Central memory CD8-positive, alpha-beta T cell (primary cell): ENCODE data around the gene RPS6KA2.
A peak's percentile ranks its signal among the peaks of the same experiment; 100 is the strongest.

ENCODE experiments used
- ATAC-seq: fragments of 150-1000 bp; cut with Tn5 transposase; replicated peaks from 2 replicates; pipeline ENCODE4 v1.10.0; 2022; ENCODE audit warnings: mild to moderate bottlenecking, moderate FRiP score, moderate number of reproducible peaks; ENCODE audit not compliant: poor library complexity, severe bottlenecking; ENCODE audit errors: extremely low read depth
- DNase-seq, 2 donors: peaks; one replicate each; pipeline ENCODE4 v3.0.0; 2021; ENCODE audit warnings: low spot score in 2 of 2
- H3K27ac Mint-ChIP-seq: one replicate; pipeline ENCODE4 v1.8.0; 2022; ENCODE audit warnings: low read depth, mild to moderate bottlenecking, moderate library complexity, mixed read lengths
- H3K27me3 Mint-ChIP-seq: one replicate; pipeline ENCODE4 v1.8.0; 2022; ENCODE audit warnings: mixed read lengths
- H3K36me3 Mint-ChIP-seq: one replicate; pipeline ENCODE4 v1.8.0; 2022; ENCODE audit warnings: mild to moderate bottlenecking, moderate library complexity, mixed read lengths; ENCODE audit not compliant: insufficient read depth
- H3K4me1 Mint-ChIP-seq: one replicate; pipeline ENCODE4 v1.8.0; 2022; ENCODE audit warnings: mixed read lengths
- H3K4me3 Mint-ChIP-seq: one replicate; pipeline ENCODE4 v1.8.0; 2022; ENCODE audit warnings: mild to moderate bottlenecking, moderate library complexity, mixed read lengths
- H3K9me3 Mint-ChIP-seq: one replicate; pipeline ENCODE4 v1.8.0; 2022; ENCODE audit warnings: mixed read lengths

RPS6KA2 gene

DNA sequence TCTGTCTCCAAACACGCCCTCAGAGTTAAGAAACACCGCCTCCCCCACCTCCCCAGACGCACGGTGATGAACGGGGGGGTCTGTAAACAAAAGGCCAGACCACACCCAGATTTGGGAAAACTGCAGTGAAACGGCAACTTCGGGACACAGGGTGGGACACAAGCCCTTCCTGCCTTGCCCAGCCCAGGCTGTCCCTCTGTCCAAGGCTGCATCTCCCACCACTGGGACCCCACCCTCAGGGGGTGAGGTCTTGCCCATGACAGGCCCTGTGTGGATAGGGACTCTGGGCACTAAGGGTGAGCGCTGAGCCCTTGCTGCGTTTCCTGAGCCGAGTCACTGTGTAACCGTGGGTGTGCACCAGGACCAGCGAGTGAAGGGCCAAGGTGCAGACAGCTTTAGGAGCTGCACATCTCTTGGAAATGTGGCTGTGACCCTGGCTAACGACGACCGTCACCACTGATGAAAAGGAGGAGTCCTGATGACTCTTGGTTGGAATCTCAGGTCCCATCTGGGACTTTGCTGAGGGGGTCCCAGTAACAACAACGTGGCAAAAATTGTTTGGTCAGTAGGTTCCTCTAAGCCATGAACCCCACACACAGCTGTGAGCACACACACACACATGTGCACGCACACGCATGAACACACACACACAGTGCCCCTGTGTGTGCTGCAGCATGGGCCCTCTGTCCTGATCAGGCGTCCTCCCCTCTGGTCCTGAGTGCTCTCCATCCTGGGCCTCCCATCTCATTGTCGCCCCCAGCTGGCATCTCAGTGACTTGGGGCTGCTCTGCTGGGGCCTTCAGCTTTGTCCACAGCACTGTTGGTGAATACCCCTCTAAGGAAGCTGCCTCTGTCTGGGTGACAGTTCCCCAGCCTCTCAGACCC, 141.2 kb downstream of the RPS6KA2 start:
- DNase-seq (no peak), ATAC-seq (no peak)
- Mint-ChIP-seq H3K27ac (no peak overlapping the region), H3K4me3 (no peak overlapping the region), H3K36me3 (peaks cover 1% of the 10 kb centered on the region), H3K9me3 (no peaks in the 10 kb centered on the region), H3K27me3 (no peaks in the 10 kb centered on the region), H3K4me1 (peaks cover 14% of the 10 kb centered on the region)

DNA sequence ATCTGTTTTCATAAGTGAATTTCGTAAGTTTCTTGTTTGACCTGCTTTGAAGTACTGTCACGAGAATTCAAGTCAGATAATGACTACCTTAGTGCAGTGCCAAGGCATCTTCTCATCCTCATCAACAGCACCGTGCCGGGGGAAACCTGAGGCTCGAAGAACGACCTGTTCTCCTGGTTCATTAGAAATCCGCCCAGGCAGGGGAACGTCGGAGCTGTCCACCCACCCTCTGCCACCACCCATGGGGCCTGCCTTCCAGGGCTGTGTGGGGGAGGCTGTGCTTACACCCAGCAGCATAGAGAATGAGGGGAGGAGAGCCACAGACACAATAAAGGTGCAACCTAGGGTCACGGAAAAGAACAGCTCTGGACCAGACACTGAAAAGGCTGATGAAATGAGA, 142.2 kb downstream of the RPS6KA2 start:
- H3K27ac Mint-ChIP-seq: no peak overlapping the region
- no peak for DNase-seq
- no peaks in the 10 kb centered on the region for H3K9me3 Mint-ChIP-seq
- no peak for ATAC-seq
- no peak overlapping the region for H3K4me3 Mint-ChIP-seq
- H3K4me1 Mint-ChIP-seq: peaks cover 14% of the 10 kb centered on the region
- no peaks in the 10 kb centered on the region for H3K27me3 Mint-ChIP-seq
- H3K36me3 Mint-ChIP-seq: peaks cover 1% of the 10 kb centered on the region

DNA sequence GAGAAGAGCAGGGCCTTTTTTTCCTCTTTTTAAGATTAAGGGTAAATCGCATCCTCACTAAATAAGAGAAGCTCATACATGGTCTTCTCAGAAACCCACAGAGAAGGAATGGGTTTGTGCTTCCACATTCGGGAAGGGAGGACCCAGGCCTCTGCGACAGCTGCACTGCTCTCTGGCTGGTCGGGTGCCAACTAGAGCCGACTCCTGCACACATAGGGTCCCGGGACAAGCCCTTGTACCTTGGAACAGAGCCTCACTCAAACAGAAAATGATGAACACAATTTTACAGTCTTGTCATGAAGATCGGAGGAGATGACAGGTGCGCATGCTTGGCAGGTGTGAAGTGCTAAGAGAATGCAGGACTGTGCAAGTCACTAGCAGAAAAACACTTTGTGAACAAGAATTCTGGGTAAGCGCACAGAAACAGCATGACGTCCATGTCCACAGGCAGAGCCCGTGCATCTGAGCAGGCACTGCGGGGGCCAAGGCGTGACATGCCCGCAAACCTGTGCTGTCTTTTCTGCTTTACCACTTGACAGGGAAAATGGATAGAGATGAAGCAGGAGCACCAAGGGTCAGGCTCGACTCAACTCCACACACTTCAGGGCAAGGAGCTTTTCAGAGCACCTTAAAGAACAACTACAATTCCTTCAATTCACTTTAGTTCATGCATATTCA, 143.3 kb downstream of the RPS6KA2 start:
- Mint-ChIP-seq H3K36me3 (peaks cover 1% of the 10 kb centered on the region), H3K4me1 (peaks cover 14% of the 10 kb centered on the region), H3K4me3 (no peak overlapping the region), H3K27me3 (no peaks in the 10 kb centered on the region), H3K9me3 (no peaks in the 10 kb centered on the region), H3K27ac (no peak overlapping the region)
- DNase-seq: no peak
- no peak for ATAC-seq

DNA sequence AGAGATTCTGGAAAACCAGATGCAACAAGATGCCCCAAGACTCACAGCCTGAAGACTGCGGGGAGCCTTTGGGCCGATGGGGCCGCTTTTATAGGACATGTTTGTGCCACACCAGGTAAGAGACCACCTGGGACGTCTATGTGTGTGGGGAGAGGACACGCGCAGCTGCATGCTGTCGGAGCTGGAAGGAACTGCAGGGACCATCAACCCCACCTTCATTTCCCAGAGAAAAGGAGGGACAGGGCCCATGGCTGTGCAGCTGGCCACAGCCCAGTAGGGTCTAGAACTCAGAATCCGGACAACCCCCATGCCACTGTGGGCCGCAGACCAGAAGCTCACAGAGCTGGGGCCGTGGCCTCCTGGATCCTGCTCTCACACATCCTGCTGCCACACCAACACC, 144.0 kb downstream of the RPS6KA2 start:
- Mint-ChIP-seq H3K36me3 (peaks cover 1% of the 10 kb centered on the region), H3K4me3 (no peak overlapping the region), H3K27ac (no peak overlapping the region), H3K9me3 (no peaks in the 10 kb centered on the region), H3K27me3 (no peaks in the 10 kb centered on the region), H3K4me1 (peaks cover 10% of the 10 kb centered on the region)
- ATAC-seq (no peak), DNase-seq (no peak)

DNA sequence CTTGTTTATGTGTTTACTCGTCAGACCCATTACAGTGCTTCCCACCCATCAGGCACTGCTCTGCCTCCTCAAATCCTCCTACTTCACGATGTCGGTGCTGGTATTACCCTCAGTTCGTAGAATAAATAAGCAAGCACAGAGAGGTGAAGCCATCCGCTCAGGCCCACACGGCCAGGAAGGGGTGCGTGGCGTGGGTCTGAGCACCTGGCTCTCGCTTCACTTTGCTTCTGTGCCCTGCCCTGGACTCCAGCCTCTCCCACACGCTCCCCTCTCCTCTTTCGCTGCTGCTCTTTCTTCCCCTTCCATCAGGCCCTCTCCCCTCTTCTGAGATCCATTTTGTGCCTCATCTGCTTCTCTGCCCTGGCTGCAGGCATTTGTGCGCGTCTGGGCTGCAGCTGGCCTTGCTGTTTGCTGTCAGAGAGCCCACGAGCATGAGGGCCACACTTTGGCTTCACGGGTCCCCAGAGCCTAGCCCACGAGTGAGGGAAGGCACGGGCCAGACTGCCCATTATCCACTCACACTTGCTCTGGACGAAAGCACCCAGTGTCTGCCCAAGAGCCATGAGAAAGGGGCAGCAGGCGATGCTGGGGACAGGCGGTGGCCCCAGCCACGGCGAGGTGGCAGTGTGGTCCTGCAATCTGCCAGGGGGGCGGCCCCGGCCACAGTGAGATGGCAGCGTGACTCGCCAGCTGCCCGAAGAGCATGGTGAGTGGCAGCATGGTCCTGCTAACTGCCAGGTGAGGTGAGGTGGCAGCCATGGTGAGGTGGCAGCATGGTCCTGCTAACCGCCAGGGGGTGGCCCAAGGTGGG, 148.1 kb downstream of the RPS6KA2 start:
- Mint-ChIP-seq H3K36me3 (peaks cover 1% of the 10 kb centered on the region), H3K9me3 (no peaks in the 10 kb centered on the region), H3K4me3 (no peak overlapping the region), H3K27ac (no peak overlapping the region), H3K4me1 (peaks cover 13% of the 10 kb centered on the region), H3K27me3 (peaks cover 17% of the 10 kb centered on the region)
- no peak for ATAC-seq
- no peak for DNase-seq

DNA sequence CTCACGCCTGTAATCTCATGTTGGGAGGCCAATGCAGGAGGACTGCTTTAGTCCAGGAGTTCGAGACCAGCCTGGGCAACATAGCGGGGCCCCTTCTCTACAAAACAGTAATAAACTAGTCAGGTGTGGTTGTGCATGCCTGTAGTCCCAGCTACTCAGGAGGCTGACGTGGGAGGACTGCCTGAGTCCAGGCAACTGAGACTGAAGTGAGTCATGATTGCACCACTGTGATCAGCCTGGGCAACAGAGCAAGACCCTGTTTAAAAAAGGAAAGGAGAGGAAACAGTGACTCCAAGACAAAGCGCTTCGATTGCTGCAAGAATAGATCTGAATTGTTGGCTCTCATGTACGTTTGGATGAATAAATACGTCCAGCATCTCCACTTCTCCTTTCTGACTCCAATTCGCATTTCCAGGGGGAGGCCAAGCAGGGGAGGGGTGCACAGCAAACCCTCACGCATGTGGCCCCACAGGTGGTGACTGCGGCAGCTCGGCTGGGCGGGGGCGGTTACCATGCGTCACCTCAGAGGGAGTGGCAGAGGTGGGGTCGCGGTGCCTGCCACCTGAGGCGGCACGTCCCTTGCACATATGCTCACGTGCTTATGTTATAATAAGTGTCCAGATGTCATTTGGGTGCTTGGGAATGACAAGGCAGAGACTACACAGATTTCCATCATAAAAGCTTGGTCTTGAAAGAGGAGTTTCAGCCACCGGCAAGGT, 149.2 kb downstream of the RPS6KA2 start:
- Mint-ChIP-seq H3K4me1 (peaks cover 17% of the 10 kb centered on the region), H3K4me3 (no peak overlapping the region), H3K36me3 (no peaks in the 10 kb centered on the region), H3K9me3 (no peaks in the 10 kb centered on the region), H3K27ac (no peak overlapping the region), H3K27me3 (peaks cover 21% of the 10 kb centered on the region)
- DNase-seq: no peak
- no peak for ATAC-seq

DNA sequence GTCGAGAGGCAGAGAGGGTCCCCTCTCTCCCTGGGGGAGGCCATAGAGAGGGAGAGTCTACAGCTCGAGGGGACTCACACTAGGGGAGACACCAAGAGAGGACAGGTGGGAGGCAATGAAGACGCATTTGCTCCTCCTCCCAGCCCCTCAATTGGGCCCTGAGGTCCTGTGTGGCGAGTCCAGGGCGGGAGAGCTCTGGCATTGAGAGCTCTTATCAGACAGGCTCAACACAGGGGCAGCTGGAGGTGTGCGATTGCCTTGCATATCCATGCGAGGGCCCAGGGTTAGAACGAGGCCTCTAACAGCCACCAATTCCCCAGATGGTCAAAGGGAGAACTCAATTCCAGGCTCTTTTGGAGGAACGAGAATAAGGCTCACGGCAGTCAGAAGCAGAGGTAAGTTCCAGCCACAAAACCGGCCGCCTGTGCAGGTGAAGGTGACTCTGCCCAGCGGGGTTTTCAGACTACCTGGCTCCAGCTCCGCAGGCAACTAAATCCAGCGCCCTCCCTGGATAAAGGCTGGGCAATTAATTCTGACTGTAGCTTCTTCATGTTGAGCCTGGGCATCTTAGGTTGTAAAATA, 150.3 kb downstream of the RPS6KA2 start:
- ATAC-seq: no peak
- Mint-ChIP-seq H3K27ac (no peak overlapping the region), H3K4me3 (no peak overlapping the region), H3K36me3 (no peaks in the 10 kb centered on the region), H3K9me3 (no peaks in the 10 kb centered on the region), H3K27me3 (peaks cover 21% of the 10 kb centered on the region), H3K4me1 (peaks cover 17% of the 10 kb centered on the region)
- no peak for DNase-seq

DNA sequence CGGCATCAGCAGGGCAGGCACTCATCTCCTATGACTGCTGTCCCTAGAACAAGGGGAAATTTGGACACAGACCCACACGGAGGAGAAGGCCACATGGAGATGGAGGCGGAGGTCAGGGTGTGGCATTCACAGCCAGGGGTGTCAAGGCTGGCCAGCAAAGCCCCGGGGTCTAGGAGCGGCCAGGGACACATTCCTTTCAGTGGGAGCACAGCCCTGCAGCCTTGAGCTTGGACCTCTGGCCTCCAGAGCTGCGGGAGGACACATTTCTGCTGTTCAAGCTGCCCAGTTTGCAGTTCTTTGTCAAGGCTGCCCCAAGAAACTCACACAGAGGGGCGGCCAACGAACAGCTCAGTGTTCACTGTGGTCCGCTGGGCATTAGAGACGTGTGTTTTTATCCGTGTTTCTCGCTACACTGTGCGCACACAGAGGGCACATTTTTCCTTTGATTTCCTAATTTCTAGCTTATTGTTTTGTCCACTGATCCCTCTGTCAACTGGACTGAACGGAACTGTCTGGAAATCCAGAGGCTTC, 150.9 kb downstream of the RPS6KA2 start:
- DNase-seq: no peak
- no peak overlapping the region for H3K27ac Mint-ChIP-seq

DNA sequence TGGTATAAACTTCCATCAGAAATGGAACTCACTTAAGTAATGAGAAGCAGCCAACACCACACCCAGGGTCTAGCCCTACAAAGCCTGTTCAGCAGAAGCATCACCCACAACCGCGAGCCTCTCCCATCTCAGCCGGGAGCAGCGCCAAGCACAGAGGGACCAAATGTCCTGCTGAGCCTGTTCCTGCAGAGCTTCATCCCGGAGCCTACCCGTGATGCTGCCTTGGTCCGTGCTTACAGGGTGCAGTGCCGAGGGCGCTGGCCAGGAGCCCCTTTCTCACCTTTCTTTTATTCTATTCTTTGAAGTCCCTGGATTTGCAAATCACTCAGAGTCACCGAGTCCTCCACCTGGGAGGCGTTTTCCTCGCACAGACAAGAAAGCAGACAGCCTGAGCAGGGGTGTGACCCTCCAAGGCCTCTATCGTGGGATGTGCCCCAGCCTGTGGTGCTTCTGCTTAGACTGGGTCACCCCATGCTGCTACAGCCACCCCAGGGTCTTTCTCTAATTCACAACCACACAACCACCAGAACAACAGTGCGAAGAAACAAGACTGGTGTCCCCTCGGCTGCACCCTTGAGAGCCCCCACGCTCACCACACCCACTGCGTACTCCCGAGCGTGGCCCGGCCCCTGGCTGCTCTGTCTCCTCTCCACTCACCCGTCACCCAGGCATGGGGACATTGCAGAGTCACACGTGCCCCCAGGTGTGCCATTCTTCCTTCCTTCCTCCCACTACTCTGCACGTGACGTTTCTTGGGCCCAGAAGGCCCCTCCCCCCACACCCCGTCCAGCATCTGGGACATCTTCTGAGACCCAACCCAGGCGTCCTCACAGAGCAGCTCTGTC, 152.1 kb downstream of the RPS6KA2 start:
- Mint-ChIP-seq H3K4me1 (peaks cover 17% of the 10 kb centered on the region), H3K27ac (no peak overlapping the region), H3K36me3 (no peaks in the 10 kb centered on the region), H3K4me3 (no peak overlapping the region), H3K9me3 (no peaks in the 10 kb centered on the region), H3K27me3 (peaks cover 21% of the 10 kb centered on the region)
- DNase-seq (no peak), ATAC-seq (no peak)

More for the DNA sequence above, 150.9 kb downstream of the RPS6KA2 start:
- no peaks in the 10 kb centered on the region for H3K9me3 Mint-ChIP-seq
- no peak for ATAC-seq
- H3K4me1 Mint-ChIP-seq: peaks cover 17% of the 10 kb centered on the region
- H3K27me3 Mint-ChIP-seq: peaks cover 21% of the 10 kb centered on the region
- no peak overlapping the region for H3K4me3 Mint-ChIP-seq
- H3K36me3 Mint-ChIP-seq: no peaks in the 10 kb centered on the region

DNA sequence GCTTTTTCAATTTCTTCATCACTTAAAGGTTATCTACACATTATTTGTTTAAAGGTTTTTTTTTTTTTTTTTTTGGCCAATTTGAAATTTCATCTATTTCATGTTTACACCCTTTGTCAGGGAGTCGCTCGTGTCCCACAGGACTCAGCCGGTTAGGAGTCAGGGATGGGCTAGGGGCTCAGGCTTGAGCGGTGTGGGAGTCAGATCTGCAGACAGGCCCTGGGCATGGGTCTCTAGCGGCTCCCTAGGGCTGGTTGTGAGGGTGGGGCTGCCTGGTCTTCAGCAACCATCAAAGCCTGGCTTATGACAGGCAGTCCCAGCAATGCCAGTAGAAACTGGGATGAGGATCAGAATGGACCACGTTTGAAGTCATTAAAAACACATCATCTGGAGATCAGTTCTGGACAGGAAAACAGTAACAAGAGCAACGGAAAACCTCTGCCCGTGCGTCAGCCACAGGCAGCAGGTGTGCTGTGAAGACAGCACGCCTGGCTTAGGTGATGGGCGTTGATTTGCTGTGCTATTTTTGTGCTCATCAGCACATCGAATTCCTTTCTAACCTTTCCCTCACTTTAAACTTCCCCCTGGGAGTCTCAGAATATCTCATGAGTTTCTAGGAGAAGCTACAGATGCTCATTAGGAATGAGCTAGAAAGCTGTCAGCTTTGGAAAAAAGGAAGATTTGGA, 153.0 kb downstream of the RPS6KA2 start:
- no peaks in the 10 kb centered on the region for H3K9me3 Mint-ChIP-seq

DNA sequence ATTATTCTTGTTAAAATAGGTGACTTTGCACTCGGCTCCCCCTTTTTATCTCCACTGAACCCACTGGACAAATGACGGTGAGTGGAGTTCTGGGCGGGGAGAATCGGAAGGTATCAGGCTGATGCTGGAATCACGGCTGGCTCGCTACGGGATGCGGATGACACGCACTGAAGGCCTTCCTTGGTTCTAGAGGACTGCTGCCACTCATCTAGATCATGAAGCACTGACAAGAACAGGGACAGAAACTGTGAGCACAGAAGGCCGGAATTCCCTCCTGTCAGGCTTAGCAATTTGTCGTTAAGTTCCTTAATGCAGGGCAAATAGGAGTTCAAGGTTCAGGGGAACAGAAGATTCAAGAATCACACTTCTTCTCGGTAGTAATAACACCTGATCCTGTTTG, 154.4 kb downstream of the RPS6KA2 start:
- no peak for DNase-seq
- no peak overlapping the region for H3K4me3 Mint-ChIP-seq

More for the DNA sequence above, 153.0 kb downstream of the RPS6KA2 start:
- H3K4me3 Mint-ChIP-seq: no peak overlapping the region
- no peaks in the 10 kb centered on the region for H3K36me3 Mint-ChIP-seq
- peaks cover 21% of the 10 kb centered on the region for H3K27me3 Mint-ChIP-seq
- peak overlapping the region; percentile 63 for H3K27ac Mint-ChIP-seq
- peaks cover 17% of the 10 kb centered on the region for H3K4me1 Mint-ChIP-seq
- ATAC-seq (no peak), DNase-seq (no peak)

More for the DNA sequence above, 154.4 kb downstream of the RPS6KA2 start:
- Mint-ChIP-seq H3K27me3 (peaks cover 21% of the 10 kb centered on the region), H3K4me1 (peaks cover 17% of the 10 kb centered on the region), H3K36me3 (no peaks in the 10 kb centered on the region), H3K9me3 (no peaks in the 10 kb centered on the region), H3K27ac (no peak overlapping the region)
- no peak for ATAC-seq
